H1 (cell line): Measurements from ENCODE around the gene RFPL3. TPM values are rescaled to one million over a fixed set of nuclear protein-coding genes. Genes with fewer than 3 reads are reported as not detected.

Experiments used
- CTCF ChIA-PET: fragments of 300-600 bp; sonication (Branson Sonifier 250); formaldehyde crosslinking; loops from one replicate; lab custom pipeline; 2021; ENCODE audit not compliant: partially characterized antibody; lab: Charles Lee
- POLR2A ChIA-PET: fragments of 300-600 bp; sonication (Branson Sonifier 250); formaldehyde crosslinking; loops from one replicate; lab custom pipeline; 2021; ENCODE audit warnings: inconsistent platforms; ENCODE audit not compliant: partially characterized antibody; lab: Charles Lee
- DNase-seq, 2 experiments: peaks; one replicate each; pipeline versions ENCODE4 v3.0.0 to v3.0.0-alpha.2; 2010 to 2022; ENCODE audit warnings: low spot score in 2 of 2, low read depth in 1 of 2, mixed read lengths in 1 of 2
- FAIRE-seq: peaks from 2 replicates; lab custom pipeline; 2011; peaks lifted over from hg19 to GRCh38; lab: Jason Lieb, UNC
- H2AFZ ChIP-seq: 2 replicates; pipeline ENCODE4 v1.8.1; 2012; ENCODE audit warnings: low read length, inconsistent platforms
- H2AK5ac ChIP-seq: 2 replicates; pipeline ENCODE4 v1.6.1; 2013; ENCODE audit warnings: low read depth, low read length
- H2BK120ac ChIP-seq: replicated peaks from 2 replicates; pipeline ENCODE3; 2013; ENCODE audit warnings: low read depth, low read length, inconsistent platforms
- H2BK12ac ChIP-seq: 2 replicates; pipeline ENCODE4 v1.6.1; 2013; ENCODE audit warnings: low read depth, low read length
- H2BK15ac ChIP-seq: 2 replicates; pipeline ENCODE4 v1.6.1; 2013; ENCODE audit warnings: low read length
- H2BK20ac ChIP-seq: 2 replicates; pipeline ENCODE4 v1.6.1; 2013; ENCODE audit warnings: low read length
- H2BK5ac ChIP-seq: 2 replicates; pipeline ENCODE4 v1.6.1; 2013; ENCODE audit warnings: low read depth, low read length
- H3K14ac ChIP-seq: 2 replicates; pipeline ENCODE4 v1.6.1; 2013; ENCODE audit warnings: inconsistent platforms; ENCODE audit not compliant: insufficient read length
- H3K18ac ChIP-seq: 2 replicates; pipeline ENCODE4 v1.6.1; 2013; ENCODE audit warnings: low read length; ENCODE audit errors: extremely low read depth
- H3K23ac ChIP-seq: 2 replicates; pipeline ENCODE4 v1.6.1; 2013; ENCODE audit warnings: inconsistent platforms; ENCODE audit not compliant: insufficient read length
- H3K23me2 ChIP-seq: 2 replicates; pipeline ENCODE4 v1.6.1; 2013; ENCODE audit warnings: low read depth, low read length
- H3K27ac ChIP-seq: 2 replicates; pipeline ENCODE4 v1.6.1; 2011; ENCODE audit warnings: low read depth, low read length, inconsistent platforms
- H3K27me3 ChIP-seq, 4 experiments: replicated peaks in 1 of 4; 1 replicate in 1 of 4; 2 replicates in 3 of 4; pipeline versions ENCODE4 v1.6.1 to v1.8.1; 2011 to 2013; ENCODE audit warnings: low read length in 3 of 4, mild to moderate bottlenecking in 3 of 4, inconsistent platforms in 2 of 4, mixed read lengths in 2 of 4, moderate library complexity in 1 of 4; ENCODE audit not compliant: control insufficient read depth in 3 of 4, insufficient read depth in 3 of 4; ENCODE audit errors: extremely low read depth in 1 of 4
- H3K36me3 ChIP-seq, 4 experiments: 2 replicates each; pipeline versions ENCODE4 v1.6.1 to v1.8.1; 2011 to 2013; ENCODE audit warnings: mild to moderate bottlenecking in 4 of 4, low read length in 3 of 4, moderate library complexity in 2 of 4, control low read depth in 1 of 4, inconsistent platforms in 1 of 4; ENCODE audit not compliant: insufficient read depth in 4 of 4, control insufficient read depth in 2 of 4
- H3K4ac ChIP-seq: replicated peaks from 2 replicates; pipeline ENCODE3; 2013; ENCODE audit warnings: low read length, low read depth, mixed read lengths, inconsistent platforms; ENCODE audit not compliant: insufficient read length
- H3K4me1 ChIP-seq, 4 experiments: replicated peaks in 1 of 4; 1 replicate in 1 of 4; 2 replicates in 3 of 4; pipeline versions ENCODE4 v1.6.1 to v1.8.1; 2011 to 2013; ENCODE audit warnings: low read length in 3 of 4, inconsistent platforms in 2 of 4, mixed read lengths in 1 of 4; ENCODE audit not compliant: insufficient read depth in 4 of 4, control insufficient read depth in 3 of 4
- H3K4me2 ChIP-seq, 2 experiments: 2 replicates each; pipeline versions ENCODE4 v1.6.1 to v1.8.1; 2011 to 2013; ENCODE audit warnings: low read depth in 2 of 2, low read length in 2 of 2, control low read depth in 1 of 2, inconsistent platforms in 1 of 2, mild to moderate bottlenecking in 1 of 2; ENCODE audit not compliant: insufficient read depth in 1 of 2
- H3K4me3 ChIP-seq, 4 experiments: fragments of 200-600, 300-600 bp in 1 of 4; sonication (generic), shearing (Covaris generic), sonication (Bioruptor Twin) in 1 of 4; 2 replicates each; pipeline versions ENCODE4 v1.5.1 to v1.8.1; 2011 to 2016; ENCODE audit warnings: low read length in 4 of 4, low read depth in 3 of 4, control low read depth in 2 of 4, inconsistent platforms in 2 of 4, mild to moderate bottlenecking in 2 of 4, mixed read lengths in 1 of 4, moderate library complexity in 1 of 4; ENCODE audit not compliant: insufficient read depth in 2 of 4; ENCODE audit errors: extremely low read depth in 1 of 4
- H3K56ac ChIP-seq: replicated peaks from 2 replicates; pipeline ENCODE3; 2013; ENCODE audit warnings: low read depth, mild to moderate bottlenecking, mixed read lengths, low read length, inconsistent platforms; ENCODE audit not compliant: insufficient read length
- H3K79me1 ChIP-seq: 2 replicates; pipeline ENCODE4 v1.6.1; 2013; ENCODE audit warnings: low read depth, low read length, control low read depth
- H3K79me2 ChIP-seq, 2 experiments: 2 replicates each; pipeline versions ENCODE4 v1.6.1 to v1.8.1; 2012 to 2013; ENCODE audit warnings: low read length in 2 of 2, mild to moderate bottlenecking in 2 of 2, inconsistent platforms in 1 of 2; ENCODE audit not compliant: insufficient read depth in 2 of 2, control insufficient read depth in 1 of 2
- H3K9ac ChIP-seq, 4 experiments: replicated peaks in 1 of 4; 1 replicate in 1 of 4; 2 replicates in 3 of 4; pipeline versions ENCODE4 v1.6.1 to v1.8.1; 2011 to 2013; ENCODE audit warnings: low read depth in 3 of 4, low read length in 3 of 4, control low read depth in 2 of 4, mild to moderate bottlenecking in 2 of 4, moderate library complexity in 2 of 4, inconsistent platforms in 1 of 4; ENCODE audit errors: extremely low read depth in 1 of 4
- H3K9me3 ChIP-seq, 2 experiments: 2 replicates each; pipeline versions ENCODE4 v1.6.1 to v1.8.1; 2012 to 2013; ENCODE audit warnings: mild to moderate bottlenecking in 2 of 2, moderate library complexity in 2 of 2, control low read depth in 1 of 2, inconsistent platforms in 1 of 2, low read depth in 1 of 2, low read length in 1 of 2, mixed read lengths in 1 of 2; ENCODE audit not compliant: insufficient read depth in 2 of 2
- H4K20me1 ChIP-seq, 2 experiments: replicated peaks in 1 of 2; 2 replicates each; pipeline versions ENCODE3 to v1.8.1; 2011 to 2013; ENCODE audit warnings: inconsistent platforms in 2 of 2, low read length in 2 of 2, mild to moderate bottlenecking in 1 of 2; ENCODE audit not compliant: insufficient read depth in 2 of 2, control insufficient read depth in 1 of 2
- H4K5ac ChIP-seq: 2 replicates; pipeline ENCODE4 v1.6.1; 2013; ENCODE audit warnings: low read length, low read depth, mixed read lengths, inconsistent platforms; ENCODE audit not compliant: insufficient read length
- H4K8ac ChIP-seq: 2 replicates; pipeline ENCODE4 v1.8.0; 2013; ENCODE audit warnings: mild to moderate bottlenecking, moderate library complexity, low read length, inconsistent platforms; ENCODE audit not compliant: insufficient read depth; ENCODE audit errors: extremely low read depth
- H4K91ac ChIP-seq: replicated peaks from 2 replicates; pipeline ENCODE3; 2013; ENCODE audit warnings: low read length, mixed read lengths, inconsistent platforms; ENCODE audit not compliant: insufficient read length
- JUN ChIP-seq: IDR thresholded peaks from 2 replicates; pipeline ENCODE4 v1.6.1; 2011; ENCODE audit warnings: low read depth, mild to moderate bottlenecking, improper control_type of control experiment, low read length
- POLR2AphosphoS5 ChIP-seq: IDR thresholded peaks from 2 replicates; pipeline ENCODE4 v1.6.1; 2011; ENCODE audit warnings: low read depth, low read length
- SP1 ChIP-seq: IDR thresholded peaks from 2 replicates; pipeline ENCODE4 v1.6.1; 2011; ENCODE audit warnings: low read depth, low read length
- SRF ChIP-seq: IDR thresholded peaks from 2 replicates; pipeline ENCODE4 v1.6.1; 2011; ENCODE audit warnings: mild to moderate bottlenecking, low read depth, low read length, moderate library complexity
- WGBS, 2 experiments: shearing (Covaris generic) in 1 of 2; methylation state at CpG; one replicate each; pipeline versions ENCODE4 v1.1.6 to v1.1.7; 2013 to 2015; ENCODE audit warnings: low lambda C conversion rate in 2 of 2, mixed read lengths in 2 of 2, inconsistent platforms in 1 of 2, low coverage in 1 of 2, missing lambda C conversion rate in 1 of 2; ENCODE audit not compliant: insufficient replicate concordance in 2 of 2, insufficient coverage in 1 of 2, insufficient read length in 1 of 2; ENCODE audit errors: extremely low coverage in 1 of 2, missing lambda C conversion rate in 1 of 2; 5-methylcytosine and 5-hydroxymethylcytosine counted together
- polyA plus RNA-seq, 7 experiments: library from polyadenylated mRNA; depleted of rRNA in 3 of 7; stranded (reverse) in 5 of 7; unstranded in 2 of 7; fragments of >200 nt in 5 of 7; fragments of 200-250 nt in 2 of 7; gene quantifications; 1 replicate in 5 of 7; 2 replicates in 1 of 7; 4 replicates in 1 of 7; pipeline versions ENCODE4 v1.2.1 to v1.2.3, GENCODE V29; 2011 to 2013; ENCODE audit warnings: missing spikeins in 2 of 7, mixed read lengths in 2 of 7
- total RNA-seq: library from RNA; stranded (reverse); fragmentation: NEBNext Ultra II Directional; extraction: Animal tissue kit (Norgen Biotek cat#: 25700); gene quantifications from 2 replicates; pipeline ENCODE4 v1.2.1, GENCODE V29; 2021

The RFPL3 gene
- total and polyA plus RNA-seq, 2 of the 8 experiments (the other 6 are each of a cell fraction or from before 2014, with no cell fraction given), result 0.08 to 0.24 TPM

DNA sequence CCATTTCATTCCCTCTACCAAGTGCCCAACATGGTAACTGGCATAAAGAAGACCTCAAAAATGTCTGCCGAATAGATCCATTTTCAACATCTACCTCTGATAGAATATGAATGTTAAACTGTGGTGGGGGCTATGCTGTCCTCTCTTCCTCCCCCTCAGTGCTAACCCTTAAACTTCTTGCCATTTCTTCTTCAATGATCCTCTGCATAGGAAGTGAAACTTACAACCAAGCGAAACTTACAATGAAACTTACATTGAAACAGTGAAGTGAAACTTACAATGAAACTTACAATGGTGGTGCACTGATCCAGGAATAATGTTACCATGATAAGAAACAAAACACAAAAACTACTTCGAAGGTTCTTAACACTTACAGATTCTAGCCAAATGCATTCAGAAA lies 49.6 kb downstream of the RFPL3 start:
- no peak overlapping the region for H2BK120ac ChIP-seq
- no peak overlapping the region for H3K23ac ChIP-seq
- 90% methylated on average over 3 of the region's 3 CpGs; no CpG with 5 or more reads in 1 of the 2 experiments for WGBS, 2 experiments
- H3K9ac ChIP-seq, result no peak overlapping the region
- H4K20me1 ChIP-seq, result peaks cover 2 to 4% of the 10 kb centered on the region in 2 experiments
- no peak overlapping the region for H3K4ac ChIP-seq
- peaks cover 3% of the 10 kb centered on the region; the same call in 1 of the 2 replicates for H3K23me2 ChIP-seq
- H3K9me3 ChIP-seq, result no peaks in the 10 kb centered on the region
- H4K5ac ChIP-seq, result no peak overlapping the region
- H3K18ac ChIP-seq, result no peak overlapping the region
- no peak for DNase-seq
- H3K4me3 ChIP-seq, result no peak overlapping the region
- H4K91ac ChIP-seq, result no peak overlapping the region
- no peak for FAIRE-seq
- H3K79me1 ChIP-seq, result peaks cover 3% of the 10 kb centered on the region; the same call in 1 of the 2 replicates
- H2AK5ac ChIP-seq, result no peak overlapping the region
- H3K56ac ChIP-seq, result no peak overlapping the region
- no peak overlapping the region for H3K27ac ChIP-seq
- no peaks in the 10 kb centered on the region; a peak in 1 of 7 replicates for H3K27me3 ChIP-seq
- no peak overlapping the region for H3K4me2 ChIP-seq
- TF ChIP-seq SP1, result no peak
- no peak for TF ChIP-seq POLR2AphosphoS5
- TF ChIP-seq JUN, result no peak
- TF ChIP-seq SRF, result no peak
- H2AFZ ChIP-seq, result no peak overlapping the region
- H4K8ac ChIP-seq, result no peak overlapping the region
- peaks cover 10 to 39% (median 31%) of the 10 kb centered on the region in 4 experiments for H3K36me3 ChIP-seq
- ChIA-PET CTCF (no interaction called here), POLR2A (no interaction called here)
- no peaks in the 10 kb centered on the region; a peak in 1 of 7 replicates for H3K4me1 ChIP-seq
- H2BK15ac ChIP-seq, result no peak overlapping the region
- H2BK5ac ChIP-seq, result no peak overlapping the region
- H2BK20ac ChIP-seq, result no peak overlapping the region
- H3K79me2 ChIP-seq, result peaks cover 13 to 23% of the 10 kb centered on the region in 2 experiments
- H3K14ac ChIP-seq, result no peak overlapping the region
- H2BK12ac ChIP-seq, result no peak overlapping the region
